WERI-Rb-1 (cell line): Measurements from ENCODE around the gene TM9SF4.
"Not testable (repeated sequence)": the region's sequence is repeated elsewhere in the genome, so short reads cannot be mapped to it uniquely, and the experiment has no call there.

Source experiments
- DNase-seq: peaks from one replicate; pipeline ENCODE4 v3.0.0-alpha.2; 2020
- H3K27ac ChIP-seq: fragments of 250-450 bp; sonication (Bioruptor Pico); 2 replicates; pipeline ENCODE4 v1.5.1; 2020; ENCODE audit warnings: mild to moderate bottlenecking, moderate library complexity
- H3K27me3 ChIP-seq: fragments of 250-450 bp; sonication (Bioruptor Pico); 2 replicates; pipeline ENCODE4 v1.5.1; 2021; ENCODE audit warnings: mild to moderate bottlenecking, low read depth, moderate library complexity; ENCODE audit not compliant: insufficient read depth, severe bottlenecking
- H3K36me3 ChIP-seq: fragments of 250-450 bp; sonication (Bioruptor Pico); 2 replicates; pipeline ENCODE4 v1.5.1; 2020; ENCODE audit warnings: mild to moderate bottlenecking, moderate library complexity
- H3K4me3 ChIP-seq: 2 replicates; pipeline ENCODE4 v1.5.1; 2011; ENCODE audit warnings: low read depth, mild to moderate bottlenecking, control low read depth, low read length
- H3K9me3 ChIP-seq: fragments of 250-450 bp; sonication (Bioruptor Pico); 2 replicates; pipeline ENCODE4 v1.5.1; 2021; ENCODE audit warnings: mild to moderate bottlenecking, moderate library complexity; ENCODE audit not compliant: severe bottlenecking
- CTCF ChIP-seq: IDR thresholded peaks from 2 replicates; pipeline ENCODE4 v1.5.1; 2011; ENCODE audit warnings: low read depth, mild to moderate bottlenecking, control low read depth, inconsistent platforms, low read length

The TM9SF4 gene

GRCh38 chr20:32116079-32116521 lies 6.6 kb downstream of the TM9SF4 start:
- Histone ChIP-seq H3K27ac (peak overlapping the region; percentile 18), H3K36me3 (peaks cover 7% of the 10 kb centered on the region), H3K27me3 (no peaks in the 10 kb centered on the region), H3K9me3 (no peaks in the 10 kb centered on the region), H3K4me3 (no peak overlapping the region)
- no peak for DNase-seq
- no peak for TF ChIP-seq CTCF

- peak; percentile 31 for DNase-seq
- H3K4me3 ChIP-seq, H3K27me3 ChIP-seq, H3K27ac ChIP-seq, H3K9me3 ChIP-seq, H3K36me3 ChIP-seq: not testable (repeated sequence)
These were observed 7.3 kb downstream of the TM9SF4 start for GRCh38 chr20:32116796-32117195.

- not testable (repeated sequence) for H3K27ac ChIP-seq, H3K36me3 ChIP-seq, DNase-seq, H3K4me3 ChIP-seq, H3K9me3 ChIP-seq, H3K27me3 ChIP-seq
These were observed 8.9 kb downstream of the TM9SF4 start for GRCh38 chr20:32118427-32118826.

GRCh38 chr20:32119734-32120133 lies 10.2 kb downstream of the TM9SF4 start:
- no peak overlapping the region for H3K27ac ChIP-seq
- peaks cover 7% of the 10 kb centered on the region; the same call in 1 of the 2 replicates for H3K36me3 ChIP-seq
- TF ChIP-seq CTCF: no peak
- DNase-seq: no peak
- H3K4me3 ChIP-seq: no peak overlapping the region
- H3K9me3 ChIP-seq: peaks cover 4% of the 10 kb centered on the region
- no peaks in the 10 kb centered on the region for H3K27me3 ChIP-seq

GRCh38 chr20:32121908-32122307 lies 12.4 kb downstream of the TM9SF4 start:
- H3K9me3 ChIP-seq, H3K27me3 ChIP-seq, H3K27ac ChIP-seq, DNase-seq, H3K4me3 ChIP-seq, H3K36me3 ChIP-seq: not testable (repeated sequence)

- TF ChIP-seq CTCF: no peak
- no peak for DNase-seq
- no peaks in the 10 kb centered on the region for H3K27me3 ChIP-seq
- peaks cover 4% of the 10 kb centered on the region for H3K9me3 ChIP-seq
- H3K36me3 ChIP-seq: no peaks in the 10 kb centered on the region
- no peak overlapping the region for H3K27ac ChIP-seq
- no peak overlapping the region for H3K4me3 ChIP-seq
These were observed 13.6 kb downstream of the TM9SF4 start for GRCh38 chr20:32123088-32123487.

GRCh38 chr20:32124916-32125454 lies 15.5 kb downstream of the TM9SF4 start:
- Histone ChIP-seq H3K27ac (no peak overlapping the region), H3K4me3 (no peak overlapping the region), H3K36me3 (no peaks in the 10 kb centered on the region), H3K9me3 (peaks cover 4% of the 10 kb centered on the region), H3K27me3 (no peaks in the 10 kb centered on the region)
- TF ChIP-seq CTCF: no peak
- DNase-seq: no peak
